Caco-2 (cell line): ENCODE data around the gene PLA2G4C. TPM values are rescaled to one million over a fixed set of nuclear protein-coding genes. Genes with fewer than 3 reads are reported as not detected.

Source experiments
- BruUV-seq: library from RNA; stranded (reverse); fragments of 400-500 nt; replicated peaks from 2 replicates; lab custom pipeline; 2021; lab: Mats Ljungman, UMichigan
- CTCF ChIA-PET: fragments of 300-600 bp; sonication (Branson Sonifier 250); formaldehyde crosslinking; loops from one replicate; lab custom pipeline; 2022; ENCODE audit warnings: antibody characterized with exemption; lab: Charles Lee
- POLR2A ChIA-PET: fragments of 300-600 bp; sonication (Branson Sonifier 250); formaldehyde crosslinking; loops from one replicate; lab custom pipeline; 2022; ENCODE audit warnings: antibody characterized with exemption; lab: Charles Lee
- DNase-seq, 2 experiments: peaks; one replicate each; pipeline versions ENCODE4 v3.0.0 to v3.0.0-alpha.2; 2020 to 2022
- H3K27me3 ChIP-seq: replicated peaks from 2 replicates; pipeline ENCODE4 v1.6.0; 2011; ENCODE audit warnings: low read length; ENCODE audit not compliant: control insufficient read depth, insufficient read depth
- H3K36me3 ChIP-seq: 2 replicates; pipeline ENCODE4 v1.5.1; 2011; ENCODE audit warnings: low read length; ENCODE audit not compliant: control insufficient read depth, insufficient read depth
- H3K4me1 ChIP-seq: fragments of 250-450 bp; sonication (Bioruptor Pico); 2 replicates; pipeline ENCODE4 v1.5.1; 2020; ENCODE audit warnings: mild to moderate bottlenecking
- H3K4me3 ChIP-seq: 2 replicates; pipeline ENCODE4 v1.5.1; 2011; ENCODE audit warnings: low read depth, mild to moderate bottlenecking, control low read depth, low read length
- H3K9me3 ChIP-seq: fragments of 250-450 bp; sonication (Bioruptor Pico); 2 replicates; pipeline ENCODE4 v1.5.1; 2020; ENCODE audit warnings: mild to moderate bottlenecking, moderate library complexity
- H3K27ac Mint-ChIP-seq: one replicate; pipeline ENCODE4 v1.8.0; 2022; ENCODE audit warnings: mixed read lengths; ENCODE audit not compliant: unreplicated experiment
- H3K27me3 Mint-ChIP-seq: one replicate; pipeline ENCODE4 v1.8.0; 2022; ENCODE audit warnings: mixed read lengths; ENCODE audit not compliant: insufficient read depth, unreplicated experiment
- H3K36me3 Mint-ChIP-seq: one replicate; pipeline ENCODE4 v1.8.0; 2022; ENCODE audit warnings: mild to moderate bottlenecking, mixed read lengths; ENCODE audit not compliant: insufficient read depth, unreplicated experiment
- H3K4me1 Mint-ChIP-seq: one replicate; pipeline ENCODE4 v1.8.0; 2022; ENCODE audit warnings: low read depth, mixed read lengths; ENCODE audit not compliant: unreplicated experiment
- H3K4me3 Mint-ChIP-seq: one replicate; pipeline ENCODE4 v1.8.0; 2022; ENCODE audit warnings: mild to moderate bottlenecking, moderate library complexity, mixed read lengths; ENCODE audit not compliant: unreplicated experiment
- H3K9me3 Mint-ChIP-seq: one replicate; pipeline ENCODE4 v1.8.0; 2022; ENCODE audit warnings: mixed read lengths; ENCODE audit not compliant: unreplicated experiment
- intact Hi-C: fragments of 100-400 bp; cut with micrococcal nuclease; formaldehyde crosslinking; loops from one replicate; pipeline ENCODE4 v1.10.0; 2022; ENCODE audit not compliant: unreplicated experiment
- total RNA-seq: library from RNA; stranded (reverse); gene quantifications from 2 replicates; pipeline ENCODE4 v1.2.3, GENCODE V29; 2022
- TF ChIP-seq, protein P1 (sequence below), 2 experiments: fragments of 200-600 bp in 1 of 2; IDR thresholded peaks; 1 replicate in 1 of 2; 2 replicates in 1 of 2; pipeline versions ENCODE4 v1.5.1 to v1.8.0; 2011 to 2022; ENCODE audit warnings: antibody characterized with exemption in 1 of 2, control low read depth in 1 of 2, inconsistent platforms in 1 of 2, low read depth in 1 of 2, low read length in 1 of 2, mild to moderate bottlenecking in 1 of 2, moderate library complexity in 1 of 2; ENCODE audit not compliant: insufficient read depth in 1 of 2, severe bottlenecking in 1 of 2, unreplicated experiment in 1 of 2

Gene PLA2G4C
- total RNA-seq, 1 experiment from 2014 or later, result 1.5 TPM

GRCh38 chr19:48020686-48021085 lies 89.9 kb downstream of the PLA2G4C start:
- no peak overlapping the region for H3K4me3 ChIP-seq
- ChIA-PET CTCF (interaction anchor here (0.6 kb wide), 1 partner anchor 56 kb away, joined by 3 read pairs; no protein-coding TSS in a partner anchor), POLR2A (no interaction called here)
- H3K9me3 ChIP-seq, result no peaks in the 10 kb centered on the region
- H3K27me3 Mint-ChIP-seq, result peaks cover 29% of the 10 kb centered on the region
- H3K9me3 Mint-ChIP-seq, result no peaks in the 10 kb centered on the region
- H3K4me3 Mint-ChIP-seq, result no peak overlapping the region
- intact Hi-C loops, result no loop called here
- peaks cover 2% of the 10 kb centered on the region for H3K27me3 ChIP-seq
- H3K27ac Mint-ChIP-seq, result no peak overlapping the region
- no peak for DNase-seq
- H3K4me1 ChIP-seq, result no peaks in the 10 kb centered on the region
- BruUV-seq, result no TSS peak
- no peaks in the 10 kb centered on the region for H3K36me3 ChIP-seq
- no peaks in the 10 kb centered on the region for H3K4me1 Mint-ChIP-seq
- H3K36me3 Mint-ChIP-seq, result no peaks in the 10 kb centered on the region
- TF ChIP-seq, protein P1, sequence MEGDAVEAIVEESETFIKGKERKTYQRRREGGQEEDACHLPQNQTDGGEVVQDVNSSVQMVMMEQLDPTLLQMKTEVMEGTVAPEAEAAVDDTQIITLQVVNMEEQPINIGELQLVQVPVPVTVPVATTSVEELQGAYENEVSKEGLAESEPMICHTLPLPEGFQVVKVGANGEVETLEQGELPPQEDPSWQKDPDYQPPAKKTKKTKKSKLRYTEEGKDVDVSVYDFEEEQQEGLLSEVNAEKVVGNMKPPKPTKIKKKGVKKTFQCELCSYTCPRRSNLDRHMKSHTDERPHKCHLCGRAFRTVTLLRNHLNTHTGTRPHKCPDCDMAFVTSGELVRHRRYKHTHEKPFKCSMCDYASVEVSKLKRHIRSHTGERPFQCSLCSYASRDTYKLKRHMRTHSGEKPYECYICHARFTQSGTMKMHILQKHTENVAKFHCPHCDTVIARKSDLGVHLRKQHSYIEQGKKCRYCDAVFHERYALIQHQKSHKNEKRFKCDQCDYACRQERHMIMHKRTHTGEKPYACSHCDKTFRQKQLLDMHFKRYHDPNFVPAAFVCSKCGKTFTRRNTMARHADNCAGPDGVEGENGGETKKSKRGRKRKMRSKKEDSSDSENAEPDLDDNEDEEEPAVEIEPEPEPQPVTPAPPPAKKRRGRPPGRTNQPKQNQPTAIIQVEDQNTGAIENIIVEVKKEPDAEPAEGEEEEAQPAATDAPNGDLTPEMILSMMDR (IDR thresholded peaks at IDR 0.05; ENCODE audit: insufficient read depth in 1 of 2, low read depth in 1 of 2, low read length in 1 of 2, severe bottlenecking in 1 of 2, unreplicated experiment in 1 of 2), result no peak

DNA sequence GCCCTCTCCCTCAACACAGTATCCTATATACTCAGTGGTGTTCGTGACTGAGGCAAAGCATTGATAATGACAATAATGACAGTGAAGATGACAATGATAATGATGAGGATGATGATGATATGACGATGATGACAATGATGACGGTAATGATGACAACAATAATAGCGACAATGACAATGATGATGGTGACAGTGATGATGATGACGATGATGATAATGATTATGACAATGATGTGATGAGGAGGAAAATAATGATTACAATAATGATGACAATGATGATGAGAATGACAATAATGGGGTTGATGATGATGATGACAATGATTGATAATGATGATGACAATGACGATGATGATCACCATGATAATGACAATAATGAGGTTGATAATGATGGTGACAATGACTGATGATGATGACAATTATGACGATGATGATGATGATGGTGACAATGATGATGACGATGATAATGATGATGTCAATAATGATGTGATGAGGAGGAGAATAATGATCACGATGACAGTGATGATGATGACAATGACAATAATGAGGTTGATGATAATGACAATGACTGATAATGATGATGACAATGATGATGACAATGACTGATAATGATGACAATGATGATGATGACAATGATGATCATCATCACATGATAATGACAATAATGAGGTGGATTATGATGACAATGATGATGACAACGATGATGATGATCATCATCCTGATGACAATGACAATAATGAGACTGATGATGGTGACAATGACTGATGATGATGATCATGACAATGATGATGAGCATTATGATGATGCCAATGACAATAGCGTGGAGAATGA lies 99.5 kb downstream of the PLA2G4C start:
- Histone ChIP-seq H3K9me3 (no peaks in the 10 kb centered on the region), H3K27me3 (no peaks in the 10 kb centered on the region; the same call in 1 of the 2 replicates), H3K4me3 (no peak overlapping the region), H3K4me1 (no peaks in the 10 kb centered on the region), H3K36me3 (no peaks in the 10 kb centered on the region)
- H3K4me1 Mint-ChIP-seq, result no peaks in the 10 kb centered on the region
- H3K4me3 Mint-ChIP-seq, result no peak overlapping the region
- H3K9me3 Mint-ChIP-seq, result peaks cover 9% of the 10 kb centered on the region
- CTCF ChIA-PET, result no interaction called here
- no peaks in the 10 kb centered on the region for H3K36me3 Mint-ChIP-seq
- TF ChIP-seq, protein P1 (IDR thresholded peaks at IDR 0.05; ENCODE audit: insufficient read depth in 1 of 2, low read depth in 1 of 2, low read length in 1 of 2, severe bottlenecking in 1 of 2, unreplicated experiment in 1 of 2), result no peak
- POLR2A ChIA-PET, result no interaction called here
- no peak for DNase-seq
- H3K27me3 Mint-ChIP-seq, result peaks cover 6% of the 10 kb centered on the region
- H3K27ac Mint-ChIP-seq, result no peak overlapping the region
- intact Hi-C loops, result no loop called here
- BruUV-seq, result no TSS peak

GRCh38 chr19:48006762-48007161 lies 103.9 kb downstream of the PLA2G4C start:
- Mint-ChIP-seq H3K4me3 (peak overlapping the region; percentile 4), H3K27ac (no peak overlapping the region), H3K4me1 (no peaks in the 10 kb centered on the region), H3K9me3 (peaks cover 9% of the 10 kb centered on the region), H3K36me3 (no peaks in the 10 kb centered on the region), H3K27me3 (peaks cover 2% of the 10 kb centered on the region)
- POLR2A ChIA-PET, result no interaction called here
- CTCF ChIA-PET, result interaction anchor here (0.7 kb wide), 1 partner anchor 273 kb away, joined by 6 read pairs; no protein-coding TSS in a partner anchor
- H3K9me3 ChIP-seq, result no peaks in the 10 kb centered on the region
- no peaks in the 10 kb centered on the region for H3K4me1 ChIP-seq
- H3K27me3 ChIP-seq, result no peaks in the 10 kb centered on the region
- no peak overlapping the region for H3K4me3 ChIP-seq
- DNase-seq, result peak in 1 of 2 experiments; percentile 32
- intact Hi-C loops, result no loop called here
- no TSS peak for BruUV-seq
- H3K36me3 ChIP-seq, result no peaks in the 10 kb centered on the region
- TF ChIP-seq, protein P1 (IDR thresholded peaks at IDR 0.05; ENCODE audit: insufficient read depth in 1 of 2, low read depth in 1 of 2, low read length in 1 of 2, severe bottlenecking in 1 of 2, unreplicated experiment in 1 of 2), result peak; percentile 15 to 40
